Stimulated activated CD4-positive, alpha-beta T cell treated with anti-CD3 and anti-CD28 coated beads, Interleukin-1b, Interleukin-23, amount 100 ng/mL, for 1 hour (primary cell): ENCODE data around the gene WWOX.

Experiments
- DNase-seq, 2 donors: peaks; one replicate each; pipeline ENCODE4 v3.0.0-alpha.2; 2020; ENCODE audit warnings: low read depth in 2 of 2

WWOX gene

DNA sequence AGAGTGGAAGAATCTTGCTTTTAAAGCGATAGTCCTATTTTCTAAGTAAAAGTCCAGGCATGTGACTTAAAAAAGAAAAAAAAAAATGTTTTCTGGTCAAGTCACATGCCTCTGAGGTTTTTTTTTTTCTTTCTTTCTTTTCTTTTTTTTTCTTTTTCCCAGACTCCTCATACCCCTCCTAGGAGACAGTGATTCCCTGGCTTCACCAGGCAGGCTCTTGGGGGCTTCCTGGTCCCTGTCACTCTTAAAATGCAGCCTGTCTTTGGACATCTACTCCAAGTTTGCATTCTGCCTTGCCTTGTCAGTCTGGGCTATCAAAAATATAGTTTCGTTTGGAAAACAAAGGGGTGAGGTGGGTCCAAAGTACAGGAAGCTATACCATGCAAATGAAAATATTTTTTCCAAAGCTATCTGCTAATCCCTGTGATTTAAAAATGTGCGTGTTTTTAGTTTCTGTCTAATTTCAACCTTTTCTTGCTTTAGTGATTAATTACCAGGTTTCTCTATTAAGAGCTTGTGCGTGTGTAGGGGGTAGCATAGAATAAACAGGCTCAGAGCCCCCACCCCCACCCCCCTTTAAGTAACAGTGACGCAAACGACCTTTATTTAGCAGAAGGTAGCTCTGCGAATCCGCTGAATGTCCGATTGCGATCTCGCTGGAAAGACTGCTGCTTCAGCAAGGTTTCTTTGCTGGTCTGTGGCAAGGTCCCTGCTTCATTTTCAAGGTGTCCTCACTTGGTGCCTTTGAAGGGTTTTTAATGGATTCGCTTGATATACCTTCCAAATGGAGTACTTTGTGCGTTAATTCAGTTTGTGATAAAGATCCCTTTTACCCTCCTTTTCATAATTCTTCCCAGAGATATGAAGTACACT lies 510.2 kb downstream of the WWOX start:
- DNase-seq = no peak

DNA sequence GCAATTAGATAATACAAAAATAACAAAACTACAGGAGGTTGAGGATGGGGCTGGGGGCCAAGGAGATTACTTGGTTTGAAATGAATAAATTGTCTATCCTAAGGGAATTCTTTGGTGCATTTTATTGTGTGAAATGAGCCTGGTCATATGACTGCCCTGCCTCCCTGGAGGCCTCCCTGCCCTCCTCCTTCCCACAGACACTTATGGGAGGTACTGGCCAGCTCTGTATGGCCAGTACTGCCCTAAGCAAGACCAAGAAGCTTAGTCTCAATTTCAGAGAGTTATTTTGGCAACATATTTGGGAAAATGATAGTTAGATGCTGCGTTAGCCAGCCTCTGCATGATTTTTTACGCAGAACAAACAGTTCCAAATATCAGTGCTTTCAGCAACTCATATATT lies 511.9 kb downstream of the WWOX start:
- DNase-seq = no peak

DNA sequence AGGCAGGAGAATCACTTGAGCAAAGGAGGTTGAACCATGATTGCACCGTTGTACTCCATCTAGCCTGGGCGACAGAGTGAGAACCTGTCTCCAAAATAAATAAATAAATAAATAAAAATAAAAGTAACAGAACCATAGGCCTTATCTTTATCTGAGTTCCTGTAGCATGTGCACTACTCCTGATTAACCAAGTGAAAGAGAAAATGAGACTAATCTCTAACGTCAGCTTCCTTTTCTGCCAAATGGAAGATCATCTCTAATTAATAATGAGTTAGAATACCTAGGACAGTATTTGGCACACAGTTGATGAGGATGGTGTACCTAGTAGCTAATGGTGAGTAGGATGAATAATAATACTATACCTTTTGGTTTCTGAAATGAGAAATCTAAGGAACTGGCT lies 520.4 kb downstream of the WWOX start:
- no peak for DNase-seq

DNA sequence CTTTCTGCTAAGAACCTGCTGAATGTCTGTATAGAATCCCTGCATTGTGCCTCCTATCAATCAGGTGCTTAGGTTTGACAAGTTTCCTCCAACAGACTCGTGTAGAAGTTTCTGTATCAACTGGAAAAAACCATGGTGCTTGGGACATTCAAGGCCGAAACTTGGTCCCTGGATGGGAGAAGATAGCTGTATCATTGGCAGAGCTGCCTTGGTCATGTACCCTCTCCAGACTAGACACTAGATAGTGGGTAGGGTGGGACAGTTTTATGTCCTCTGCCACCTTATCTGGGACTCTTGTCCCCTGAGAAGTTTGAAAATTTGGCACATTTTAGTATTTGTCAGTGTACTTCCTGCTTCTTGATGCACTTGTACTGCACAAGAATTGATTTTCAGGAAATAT lies 520.8 kb downstream of the WWOX start:
- DNase-seq = no peak

DNA sequence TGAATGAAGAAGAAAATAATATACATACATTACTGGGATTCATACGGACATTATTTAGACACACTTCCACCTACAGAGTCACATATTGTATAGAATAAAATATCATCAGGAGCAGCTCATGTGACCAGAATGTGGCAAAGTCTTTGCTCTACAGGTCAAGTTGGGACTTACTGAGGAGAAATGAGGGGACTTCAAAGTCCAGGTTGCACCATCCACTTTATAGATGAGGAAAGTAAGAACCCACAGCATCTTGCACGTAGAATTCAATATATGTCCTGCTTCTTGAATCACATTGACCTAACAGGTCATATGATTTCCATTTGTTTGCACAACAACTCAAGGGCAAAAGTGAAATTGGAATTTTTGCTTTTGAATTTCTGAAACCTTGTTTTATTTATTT lies 524.3 kb downstream of the WWOX start:
- DNase-seq = no peak

DNA sequence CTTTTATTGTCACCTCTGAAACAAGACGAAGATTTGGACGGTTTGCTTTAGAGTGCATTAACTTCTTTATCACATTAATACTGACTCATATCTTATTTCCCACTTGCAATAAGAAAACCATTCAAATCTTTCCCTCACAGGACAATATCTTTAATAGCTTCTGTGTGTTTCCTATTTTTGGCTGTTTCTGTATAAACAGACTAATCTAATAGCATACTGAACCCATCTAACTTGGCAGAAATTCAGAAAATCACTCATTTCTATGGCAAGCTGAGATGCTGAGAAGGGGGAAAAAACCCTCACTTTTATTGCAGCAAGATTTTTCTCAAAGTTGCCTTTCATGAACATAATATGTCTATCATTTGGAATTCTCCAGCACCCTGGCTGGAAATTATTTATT lies 524.9 kb downstream of the WWOX start:
- no peak for DNase-seq

DNA sequence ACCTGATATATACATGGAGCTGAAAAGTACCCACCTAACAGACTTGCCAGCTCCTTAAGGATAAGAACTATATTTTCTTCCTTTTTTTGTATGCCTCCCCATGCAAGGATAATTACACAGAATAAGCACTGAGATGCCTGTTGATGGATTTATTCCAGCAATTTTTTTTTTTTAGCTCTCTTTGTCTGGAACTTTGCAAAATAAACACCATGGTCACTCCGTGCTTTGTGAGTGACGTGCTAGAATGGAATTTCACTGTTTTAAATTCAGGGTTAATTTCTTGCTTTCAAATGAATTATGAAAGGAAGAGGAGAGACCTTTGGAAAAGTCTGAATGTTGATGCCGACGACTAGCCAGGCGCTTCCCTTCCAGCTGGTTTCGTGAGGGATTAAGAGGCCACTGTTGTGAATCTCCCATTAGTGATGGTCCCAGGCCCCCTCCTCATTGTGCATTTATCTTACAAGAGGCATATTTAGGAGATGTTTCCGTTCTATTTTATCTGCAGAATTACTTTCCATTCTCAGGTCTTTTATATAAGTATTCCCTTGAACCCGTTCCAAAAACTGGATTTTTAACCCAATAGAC lies 529.1 kb downstream of the WWOX start:
- DNase-seq = no peak

DNA sequence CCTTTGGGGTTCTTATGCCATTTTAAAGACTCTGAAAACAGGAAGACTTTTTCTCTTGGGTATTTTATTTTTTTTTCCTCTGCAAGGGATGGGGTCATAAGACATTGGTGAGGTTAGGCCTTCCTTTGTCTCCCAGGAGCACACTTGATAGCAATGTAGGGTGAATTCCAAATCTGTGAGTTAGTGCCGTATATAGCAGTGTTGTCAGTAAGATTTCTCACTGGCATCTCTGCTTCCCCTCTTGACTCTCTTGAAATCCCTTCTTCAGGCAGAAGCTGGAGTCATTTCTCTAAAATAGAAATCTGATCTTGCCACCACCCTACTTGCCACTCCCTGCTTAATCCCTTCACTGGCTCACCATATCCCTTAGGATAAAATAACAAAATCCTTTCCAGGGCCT lies 529.7 kb downstream of the WWOX start:
- DNase-seq = no peak

DNA sequence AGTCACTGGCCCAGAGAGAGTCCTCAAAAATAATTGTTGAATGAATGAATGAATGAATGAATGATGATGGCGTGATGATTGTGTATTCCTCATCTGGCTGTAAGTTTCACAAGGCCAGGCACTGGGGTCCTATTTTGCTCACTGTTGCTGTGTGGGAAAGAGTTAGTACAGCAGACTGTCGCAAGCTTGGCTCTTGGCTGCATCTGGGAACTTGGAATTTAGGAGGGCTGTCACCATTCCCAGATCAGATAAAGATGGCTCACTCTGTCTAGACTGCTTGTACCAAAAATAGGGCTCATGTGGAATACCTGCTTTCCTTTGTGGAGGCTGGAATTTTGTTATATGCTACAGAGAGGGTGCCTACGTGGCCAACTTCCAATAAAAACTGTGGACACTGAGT lies 530.6 kb downstream of the WWOX start:
- DNase-seq = no peak

DNA sequence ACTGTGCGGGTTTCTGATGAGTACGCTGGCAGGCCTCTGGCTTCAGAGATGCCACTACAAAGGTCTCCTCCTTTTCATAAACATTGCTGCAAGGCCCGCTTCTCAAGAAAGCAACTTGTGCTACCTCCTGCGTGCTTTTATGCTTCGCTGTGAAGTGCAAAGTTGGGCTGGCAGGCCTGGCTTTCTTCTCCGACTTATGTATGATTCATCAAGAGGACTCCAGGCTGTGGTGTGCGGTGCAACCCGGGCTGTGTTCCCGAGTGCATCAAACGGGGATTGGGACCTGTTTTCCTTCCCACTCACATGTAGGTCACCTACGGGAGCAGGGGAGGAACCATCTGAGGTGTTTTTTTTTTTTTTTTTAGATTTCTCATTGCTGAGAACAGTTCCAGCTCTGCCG lies 534.1 kb downstream of the WWOX start:
- DNase-seq = no peak

DNA sequence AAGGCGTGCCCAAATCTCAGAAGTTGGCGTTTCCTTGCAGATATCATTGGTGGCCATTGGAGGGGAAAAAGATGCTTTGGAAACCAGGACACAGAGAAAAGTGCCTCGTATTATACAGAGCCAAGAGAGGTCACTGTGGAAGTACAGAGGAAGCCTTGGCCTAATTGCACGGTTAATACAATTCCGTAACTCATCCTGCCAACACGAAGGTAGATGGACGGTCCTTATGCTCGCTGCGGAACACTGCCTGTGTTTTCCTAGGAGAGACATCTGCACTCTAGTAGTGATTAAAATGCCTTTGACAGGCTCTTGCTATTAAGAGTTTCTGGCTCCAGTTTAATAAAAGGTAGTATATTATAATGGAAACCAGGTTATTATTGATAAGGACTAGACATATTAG lies 536.4 kb downstream of the WWOX start:
- no peak for DNase-seq

DNA sequence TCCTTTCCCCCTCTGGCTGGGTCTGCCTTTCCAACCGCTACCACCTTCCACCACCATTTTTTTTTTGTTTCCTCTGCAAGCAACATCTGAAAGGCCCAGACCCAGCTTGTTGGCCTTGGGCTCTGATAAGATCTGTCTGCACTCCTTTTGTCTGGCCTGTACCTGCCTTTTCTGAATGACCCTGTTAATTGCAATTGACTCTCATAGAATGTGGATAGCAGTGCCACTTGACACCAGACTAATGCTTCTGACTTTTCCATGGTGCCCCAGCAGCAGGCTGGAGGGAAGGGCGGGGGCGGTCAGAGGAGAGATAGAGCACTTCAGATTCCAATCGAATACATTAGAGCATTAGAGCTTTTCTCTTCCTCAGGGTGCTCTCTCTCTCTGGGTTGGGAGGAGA lies 538.9 kb downstream of the WWOX start:
- no peak for DNase-seq

DNA sequence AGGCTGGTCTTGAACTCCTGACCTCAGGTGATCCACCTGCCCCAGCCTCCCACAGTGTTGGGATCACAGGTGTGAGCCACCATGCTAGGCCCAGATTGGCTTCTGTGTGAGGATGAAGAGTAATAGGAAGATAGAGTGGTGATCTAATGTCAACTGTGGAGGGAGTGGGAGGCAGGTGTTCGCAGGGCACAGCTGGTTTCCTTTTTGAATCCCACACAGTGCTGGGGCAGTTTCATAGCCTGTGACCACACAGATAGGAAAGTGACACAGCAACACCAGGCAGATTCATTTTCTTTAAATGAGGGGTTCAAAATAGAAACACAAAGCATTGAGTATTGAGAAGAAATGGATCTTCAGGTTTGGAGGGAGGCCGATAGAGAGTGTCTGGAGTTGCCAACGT lies 540.3 kb downstream of the WWOX start:
- no peak for DNase-seq

DNA sequence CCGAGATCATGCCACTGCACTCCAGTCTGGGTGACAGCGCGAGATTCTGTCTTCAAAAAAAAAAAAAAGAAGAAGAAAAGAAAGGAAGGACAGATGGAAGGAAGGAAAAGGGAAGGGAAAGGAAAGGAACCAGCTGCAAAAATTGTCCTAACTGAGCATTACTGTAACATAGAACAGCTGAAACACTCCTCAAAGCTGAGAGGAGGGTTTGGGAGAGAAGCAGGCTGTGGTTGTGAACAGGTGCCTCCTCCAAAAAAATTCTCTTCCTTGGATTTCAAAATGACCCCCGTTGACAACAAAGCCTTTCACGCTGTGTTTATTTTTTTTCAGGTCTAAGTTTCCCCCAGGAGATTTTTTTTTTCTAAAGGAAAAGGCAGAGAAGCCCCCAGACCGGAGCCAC lies 541.4 kb downstream of the WWOX start:
- no peak for DNase-seq

DNA sequence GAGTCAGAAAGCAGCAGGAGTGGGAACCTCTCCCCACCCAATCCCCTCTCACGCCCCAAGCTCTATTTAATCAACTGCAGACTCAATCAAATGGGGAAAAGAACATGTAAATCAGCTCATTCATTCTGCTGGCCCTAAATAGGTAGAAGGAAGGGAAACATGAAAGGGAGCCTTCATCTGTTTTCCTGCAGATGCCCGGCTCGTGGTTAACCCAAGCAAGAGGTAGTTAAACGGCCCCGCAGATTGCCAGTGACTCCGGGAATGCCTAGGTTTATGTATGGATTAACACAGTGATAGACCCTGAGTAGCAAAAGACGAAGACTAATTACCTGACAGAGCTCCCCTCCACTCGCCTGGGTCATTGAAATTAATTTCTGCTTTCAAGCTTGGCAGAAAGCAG lies 542.0 kb downstream of the WWOX start:
- DNase-seq = no peak

DNA sequence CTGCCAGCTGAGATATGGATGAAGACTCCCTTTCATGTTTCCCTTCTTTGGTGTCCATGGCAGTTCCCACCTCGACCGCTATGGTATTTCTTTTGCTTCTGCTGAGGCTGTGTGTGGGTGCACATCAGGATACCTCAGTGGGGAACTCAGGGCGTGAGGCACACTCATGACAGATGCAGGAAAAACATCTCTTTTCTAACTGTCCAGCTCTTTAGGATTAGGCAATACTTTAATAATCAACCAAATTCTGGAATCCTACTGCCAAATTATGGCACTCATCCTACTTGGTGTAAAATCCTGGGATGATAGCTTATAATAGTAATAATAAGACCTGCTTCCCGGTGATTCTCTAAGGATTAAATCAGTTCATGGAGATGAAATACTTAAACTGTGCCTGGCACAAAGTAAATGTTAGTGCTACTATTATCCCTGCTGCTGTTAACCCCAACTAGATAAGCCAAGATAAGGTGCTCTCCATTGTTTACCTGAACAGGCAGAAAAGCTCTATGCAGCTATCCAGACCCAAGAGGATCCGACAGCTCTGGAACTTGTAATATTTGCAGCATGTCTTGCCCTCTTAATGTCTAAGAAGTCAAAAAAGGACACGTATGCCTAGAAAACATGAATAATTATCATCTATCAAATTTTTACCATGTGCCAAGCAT lies 543.3 kb downstream of the WWOX start:
- DNase-seq = no peak

DNA sequence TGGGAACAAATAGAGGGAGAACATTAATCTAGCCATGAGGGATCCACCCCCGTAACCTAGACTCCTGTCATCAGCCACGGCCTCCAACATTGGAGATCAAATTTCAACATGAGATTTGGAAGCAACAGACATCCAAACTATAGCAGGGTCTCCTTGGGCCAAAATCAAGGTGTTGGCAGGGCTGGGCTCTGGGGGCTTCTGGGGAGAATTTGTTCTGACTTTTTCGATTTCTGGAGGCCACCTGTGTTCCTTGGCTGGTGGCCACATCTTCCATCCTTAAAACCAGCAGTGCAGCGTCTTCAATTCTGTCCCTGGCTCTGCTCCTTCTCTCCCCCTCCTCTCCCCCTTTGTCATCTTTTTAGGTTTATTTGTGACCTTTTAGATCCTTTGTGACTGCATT lies 546.2 kb downstream of the WWOX start:
- DNase-seq = no peak

DNA sequence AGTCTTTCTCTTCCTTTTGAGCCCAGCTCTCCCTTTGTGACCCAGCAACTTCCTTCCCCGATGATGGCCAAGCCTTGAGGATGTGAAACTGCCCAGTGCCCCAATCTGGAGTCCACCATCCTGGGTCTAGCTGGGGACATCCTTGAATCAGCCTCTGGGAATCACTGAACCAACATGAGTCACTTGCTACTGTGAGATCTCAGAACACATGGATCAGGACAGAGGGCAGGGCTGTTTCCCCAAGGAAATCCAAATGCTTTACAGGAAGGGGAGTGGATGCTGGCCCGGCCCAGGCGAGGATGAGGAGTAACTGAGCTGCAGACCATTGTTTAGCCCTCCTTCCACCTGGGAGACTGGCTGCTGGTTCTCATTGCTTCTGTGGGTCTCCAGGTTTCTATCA lies 547.6 kb downstream of the WWOX start:
- no peak for DNase-seq

DNA sequence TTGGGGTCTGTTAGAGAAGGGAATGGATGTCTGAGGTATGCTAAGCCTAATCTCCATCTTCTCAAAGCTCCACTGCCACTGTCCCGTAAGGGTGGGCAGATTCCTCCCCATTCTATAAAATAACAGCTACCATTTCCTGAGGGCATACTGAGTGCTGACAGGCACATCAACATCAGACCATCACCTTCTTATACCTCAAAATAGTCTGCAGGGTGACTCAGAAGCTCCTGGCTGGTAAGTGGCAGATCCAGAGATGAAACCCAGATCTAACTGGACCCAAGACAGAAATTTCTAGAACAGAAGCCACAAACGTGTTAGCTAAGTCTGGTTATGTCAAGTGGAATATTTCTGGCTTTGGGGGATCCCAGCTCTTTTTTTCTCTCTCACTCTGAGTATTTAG lies 548.0 kb downstream of the WWOX start:
- no peak for DNase-seq

DNA sequence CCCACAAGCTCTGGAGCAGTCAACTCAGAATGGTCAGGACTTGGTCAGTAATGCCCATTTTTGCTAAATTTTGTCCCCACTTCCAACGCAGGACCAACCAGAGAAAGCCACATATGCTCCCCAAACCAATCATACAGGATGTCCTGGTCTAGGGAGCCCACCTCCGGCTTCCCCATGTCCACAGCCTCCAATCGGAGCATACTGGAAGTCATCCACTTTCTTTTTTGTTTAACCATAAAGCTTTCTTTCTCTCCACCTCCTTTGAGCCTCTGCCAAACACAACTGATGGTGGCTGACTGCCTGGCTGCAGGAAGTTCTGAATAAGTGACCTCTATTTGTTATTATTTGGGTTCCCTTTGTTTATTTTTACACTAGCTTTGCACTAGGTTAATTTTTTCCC lies 549.1 kb downstream of the WWOX start:
- DNase-seq = no peak

DNA sequence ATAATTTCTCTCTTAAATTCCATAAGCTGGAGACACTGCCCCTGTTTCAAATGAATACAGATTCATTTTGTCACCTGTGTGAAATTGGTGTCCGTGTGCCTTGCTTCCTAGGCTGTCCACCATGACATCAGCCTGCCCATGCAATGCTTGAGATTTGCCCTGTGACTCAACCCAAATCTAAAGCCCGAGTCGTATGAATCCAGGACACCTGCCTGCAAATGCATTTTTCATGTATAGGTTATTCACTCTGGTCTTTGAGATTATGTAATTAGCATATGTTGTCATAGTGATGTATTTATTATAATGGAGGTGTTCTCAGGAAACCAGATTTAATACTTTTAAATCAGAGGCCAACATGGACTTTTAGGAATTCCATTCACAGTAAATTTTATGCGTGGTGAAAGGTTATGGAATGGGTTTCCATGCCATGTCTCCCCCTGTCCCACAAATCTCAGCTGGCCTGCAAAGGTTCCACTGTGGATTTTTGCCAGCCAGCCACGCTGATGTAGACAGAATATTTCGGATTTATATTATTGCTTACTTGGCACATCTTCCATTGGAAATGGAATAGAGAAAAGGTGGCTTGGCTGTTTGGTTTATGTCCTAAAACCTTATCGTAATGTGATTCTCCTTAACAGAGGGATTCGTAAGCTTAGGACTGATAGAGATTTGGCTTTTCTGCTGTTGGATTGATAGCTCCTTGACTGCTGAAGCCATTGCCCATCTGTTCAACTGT lies 551.1 kb downstream of the WWOX start:
- DNase-seq = no peak

DNA sequence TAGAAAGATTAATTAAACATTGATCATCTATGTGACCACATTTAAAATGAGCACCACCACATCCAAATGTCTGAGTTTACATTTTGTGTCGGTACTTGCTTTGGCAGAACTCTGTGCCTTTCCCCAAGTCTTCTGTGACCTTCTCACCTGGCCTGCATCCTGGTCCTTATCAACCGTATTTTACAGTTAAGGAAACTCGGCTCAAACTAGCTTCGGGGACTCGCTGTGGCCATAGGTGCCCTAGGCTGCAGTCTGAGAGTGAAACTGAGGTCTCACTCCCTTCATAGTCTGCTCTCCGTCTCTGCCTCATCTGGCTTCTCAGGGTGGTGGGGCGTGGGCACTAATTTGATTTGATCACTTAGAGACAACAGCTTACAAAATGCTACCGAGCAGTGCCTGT lies 555.5 kb downstream of the WWOX start:
- DNase-seq = no peak
